Measurements from ENCODE around the gene ATXN3.
A peak's percentile ranks its signal among the peaks of the same experiment; 100 is the strongest.

ATXN3 gene

DNA sequence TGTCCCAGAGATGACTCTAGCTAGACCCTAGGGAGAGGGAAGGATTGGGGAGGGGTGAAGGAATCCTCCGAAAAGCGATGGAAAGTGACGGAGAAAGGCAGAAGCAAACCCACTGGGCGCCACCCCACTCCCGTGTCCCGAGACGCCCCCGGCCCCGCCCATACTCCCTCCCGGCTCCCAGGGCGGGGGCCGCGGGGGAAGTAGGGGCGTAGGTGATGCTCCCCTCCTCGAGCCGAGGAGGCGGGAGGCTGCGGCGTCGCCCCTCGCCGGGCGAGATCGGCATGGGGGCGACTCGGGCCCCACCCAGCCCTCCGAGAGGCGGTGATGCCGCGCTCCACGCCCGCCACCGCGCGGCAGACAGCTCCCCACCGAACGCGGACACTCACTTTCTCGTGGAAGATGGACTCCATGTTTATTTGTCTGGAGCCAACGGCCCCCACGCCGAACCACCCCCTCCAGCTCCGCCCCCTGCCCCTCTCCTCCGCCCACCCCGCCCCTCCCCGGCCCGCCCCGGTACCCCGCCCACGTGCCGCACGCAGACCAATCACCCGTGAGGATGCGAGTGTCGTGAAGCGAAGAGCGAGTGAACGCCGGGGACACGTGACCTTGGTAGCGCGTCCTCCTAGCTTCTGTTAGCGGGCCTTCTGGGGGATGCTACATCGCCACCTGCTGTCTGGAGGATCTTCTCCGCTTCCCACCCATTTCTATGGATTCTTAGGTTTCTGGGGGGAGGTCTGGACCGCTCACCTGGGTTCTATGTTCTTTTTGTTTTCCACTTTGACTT, at the start of gene ATXN3:
ATXN3 (minus strand) TSS at position 440 of the 784 bp plus-strand sequence; CDS start at position 410, 30 bp downstream.
- Histone ChIP-seq H3K79me2 (ENCODE audit: low read length) (peaks cover 37% of the 10 kb centered on the region), H3K9ac (ENCODE audit: low read length) (peak within 1 kb of the TSS; percentile 80), H3K27me3 (ENCODE audit: low read depth, low read length) (no peaks in the 10 kb centered on the region), H3K9me3 (ENCODE audit: insufficient read depth, low read length) (no peaks in the 10 kb centered on the region), H3K36me3 (replicated peaks; ENCODE audit: low read depth, low read length) (no peaks in the 10 kb centered on the region), H4K20me1 (ENCODE audit: insufficient read depth, low read length) (no peaks in the 10 kb centered on the region; the same call in 1 of the 2 replicates), H3K4me2 (ENCODE audit: low read length) (peak within 1 kb of the TSS; percentile 87), H3K4me3 (ENCODE audit: low read length) (peak within 1 kb of the TSS; percentile 91), H3K4me1 (ENCODE audit: low read length) (peaks cover 23% of the 10 kb centered on the region), H2AFZ (ENCODE audit: low read depth, low read length) (peak within 1 kb of the TSS; percentile 99), H3K27ac (ENCODE audit: low read length) (peak within 1 kb of the TSS; percentile 54)
- TF ChIP-seq EZH2phosphoT487 (IDR thresholded peaks at IDR 0.05; ENCODE audit: low read depth) (no peak), CTCF (IDR thresholded peaks at IDR 0.05; ENCODE audit: low read depth, low read length) (peak; percentile 67)

DNA sequence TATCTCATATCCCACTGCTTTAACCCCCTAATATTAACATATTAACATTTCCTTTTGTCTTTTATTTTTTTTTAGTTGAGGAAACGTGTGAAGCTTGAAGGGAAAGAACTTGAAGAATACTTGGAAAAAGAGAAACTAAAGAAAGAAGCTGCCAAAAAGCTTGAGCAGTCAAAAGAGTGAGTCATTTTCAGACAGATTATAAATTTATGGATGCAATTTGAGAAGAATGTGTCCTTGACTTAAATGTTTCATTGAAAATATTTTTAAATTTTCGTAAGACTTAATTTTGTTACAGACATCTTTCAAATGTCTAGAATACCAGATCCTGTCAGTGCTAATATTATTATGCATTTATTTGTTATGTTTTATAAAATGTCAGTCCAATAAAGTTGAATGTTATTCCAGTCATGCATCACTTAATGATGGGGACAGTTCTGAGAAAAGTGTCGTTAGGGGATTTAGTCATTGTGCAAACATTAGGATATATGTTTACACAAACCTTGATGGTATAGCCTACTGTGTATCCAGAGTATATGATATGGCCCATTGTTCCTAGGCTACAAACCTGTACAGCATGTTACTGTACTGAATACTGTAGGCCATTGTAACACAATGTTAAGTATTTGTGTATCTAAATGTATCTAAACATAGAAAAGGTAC, 48.0 kb upstream of the ATXN3 start:
- no peak for TF ChIP-seq EZH2phosphoT487 (IDR thresholded peaks at IDR 0.05; ENCODE audit: low read depth)
- no peak for TF ChIP-seq CTCF (IDR thresholded peaks at IDR 0.05; ENCODE audit: low read depth, low read length)
- Histone ChIP-seq H3K9me3 (ENCODE audit: insufficient read depth, low read length) (no peaks in the 10 kb centered on the region), H3K9ac (ENCODE audit: low read length) (no peak overlapping the region), H3K27me3 (ENCODE audit: low read depth, low read length) (no peaks in the 10 kb centered on the region), H2AFZ (ENCODE audit: low read depth, low read length) (no peak overlapping the region), H3K4me1 (ENCODE audit: low read length) (no peaks in the 10 kb centered on the region), H3K4me2 (ENCODE audit: low read length) (no peak overlapping the region), H3K27ac (ENCODE audit: low read length) (no peak overlapping the region), H3K4me3 (ENCODE audit: low read length) (no peak overlapping the region), H3K36me3 (replicated peaks; ENCODE audit: low read depth, low read length) (peaks cover 39% of the 10 kb centered on the region), H4K20me1 (ENCODE audit: insufficient read depth, low read length) (no peaks in the 10 kb centered on the region), H3K79me2 (ENCODE audit: low read length) (no peaks in the 10 kb centered on the region)

DNA sequence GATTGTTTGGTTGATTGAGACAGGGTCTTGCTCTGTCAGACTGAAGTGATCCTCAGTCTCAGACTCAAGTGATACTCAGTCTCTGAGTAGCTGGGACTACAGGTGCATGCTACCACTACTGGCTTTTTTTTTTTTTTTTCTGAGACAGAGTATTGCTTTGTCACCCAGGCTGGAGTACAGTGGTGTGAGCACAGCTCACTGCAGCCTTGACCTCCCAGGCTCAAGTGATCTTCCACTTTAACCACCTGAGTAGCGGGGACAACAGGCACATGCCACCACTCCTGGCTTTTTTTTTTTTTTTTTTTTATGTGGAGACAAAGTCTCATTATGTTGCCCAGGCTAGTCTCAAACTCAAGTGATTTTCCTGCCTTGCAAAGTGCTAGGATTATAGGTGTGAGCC, 47.2 kb upstream of the ATXN3 start:
- no peak overlapping the region for H3K9ac ChIP-seq (ENCODE audit: low read length)
- TF ChIP-seq EZH2phosphoT487 (IDR thresholded peaks at IDR 0.05; ENCODE audit: low read depth) (no peak), CTCF (IDR thresholded peaks at IDR 0.05; ENCODE audit: low read depth, low read length) (no peak)
- H3K36me3 ChIP-seq (replicated peaks; ENCODE audit: low read depth, low read length): peaks cover 39% of the 10 kb centered on the region

GRCh38 chr14:92144708-92145107, 38.3 kb upstream of the ATXN3 start:
- peaks cover 64% of the 10 kb centered on the region for H3K36me3 ChIP-seq (replicated peaks; ENCODE audit: low read depth, low read length)

More for the DNA sequence above, 47.2 kb upstream of the ATXN3 start:
- no peak overlapping the region for H2AFZ ChIP-seq (ENCODE audit: low read depth, low read length)
- no peak overlapping the region for H3K4me2 ChIP-seq (ENCODE audit: low read length)
- no peak overlapping the region for H3K4me3 ChIP-seq (ENCODE audit: low read length)
- no peak overlapping the region for H3K27ac ChIP-seq (ENCODE audit: low read length)
- no peaks in the 10 kb centered on the region for H3K79me2 ChIP-seq (ENCODE audit: low read length)
- H3K4me1 ChIP-seq (ENCODE audit: low read length): no peaks in the 10 kb centered on the region
- H3K9me3 ChIP-seq (ENCODE audit: insufficient read depth, low read length): no peaks in the 10 kb centered on the region
- no peaks in the 10 kb centered on the region for H4K20me1 ChIP-seq (ENCODE audit: insufficient read depth, low read length)
- H3K27me3 ChIP-seq (ENCODE audit: low read depth, low read length): no peaks in the 10 kb centered on the region

More at GRCh38 chr14:92144708-92145107, 38.3 kb upstream of the ATXN3 start:
- Histone ChIP-seq H3K9me3 (ENCODE audit: insufficient read depth, low read length) (no peaks in the 10 kb centered on the region), H3K27ac (ENCODE audit: low read length) (no peak overlapping the region), H3K9ac (ENCODE audit: low read length) (no peak overlapping the region), H3K4me3 (ENCODE audit: low read length) (no peak overlapping the region), H3K27me3 (ENCODE audit: low read depth, low read length) (no peaks in the 10 kb centered on the region), H4K20me1 (ENCODE audit: insufficient read depth, low read length) (no peaks in the 10 kb centered on the region), H2AFZ (ENCODE audit: low read depth, low read length) (no peak overlapping the region), H3K4me1 (ENCODE audit: low read length) (no peaks in the 10 kb centered on the region), H3K4me2 (ENCODE audit: low read length) (no peak overlapping the region), H3K79me2 (ENCODE audit: low read length) (0 out of 2 replicates have a peak, but pooled peaks cover 4% of the 10 kb centered on the region)
- TF ChIP-seq CTCF (IDR thresholded peaks at IDR 0.05; ENCODE audit: low read depth, low read length) (no peak), EZH2phosphoT487 (IDR thresholded peaks at IDR 0.05; ENCODE audit: low read depth) (no peak)
